Stomach (tissue), 4 donors: ENCODE measurements around the gene JUN.

Experiments
- EP300 ChIP-seq: sonication (generic); formaldehyde crosslinking; IDR thresholded peaks from one replicate; pipeline ENCODE4 v1.6.1; 2017; ENCODE audit warnings: antibody characterized with exemption
- POLR2A ChIP-seq, 4 donors: fragments of 450-650 bp; IDR thresholded peaks; one replicate each; pipeline ENCODE4 v1.6.1; 2016; ENCODE audit warnings: antibody characterized with exemption in 4 of 4, control low read depth in 2 of 4, mild to moderate bottlenecking in 1 of 4, moderate library complexity in 1 of 4
- POLR2AphosphoS5 ChIP-seq, 3 donors: sonication (generic); formaldehyde crosslinking; IDR thresholded peaks; one replicate each; pipeline ENCODE4 v1.6.1; 2016; ENCODE audit warnings: antibody characterized with exemption in 3 of 3
- TF ChIP-seq, protein P1 (sequence below), 7 experiments: fragments of 450-650 bp in 4 of 7; fragments of 200-600 bp in 3 of 7; sonication (generic) in 3 of 7; IDR thresholded peaks; one replicate each; pipeline ENCODE4 v1.5.1; 2016 to 2019; ENCODE audit warnings: antibody characterized with exemption in 7 of 7, control low read depth in 2 of 7, mild to moderate bottlenecking in 1 of 7

DNA sequence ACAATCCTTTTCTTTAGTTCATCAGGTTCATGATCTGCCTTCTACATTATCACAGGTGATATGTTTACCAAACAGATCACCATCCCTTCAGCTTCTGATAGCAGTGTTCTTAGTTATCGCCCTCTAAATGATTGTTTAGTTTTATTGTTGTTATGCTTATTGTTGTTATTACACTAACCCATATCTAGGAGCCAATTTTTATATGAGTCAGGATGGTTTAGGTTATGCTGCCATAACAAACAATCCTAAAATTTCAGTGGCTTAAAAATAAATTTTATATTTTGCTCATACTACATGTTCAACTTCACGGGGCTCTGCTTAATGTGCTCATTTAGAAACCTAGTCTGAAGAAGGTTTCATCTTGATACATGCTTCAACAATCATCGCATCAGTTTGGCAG, 4.4 kb upstream of the JUN start:
- TF ChIP-seq, protein P1, sequence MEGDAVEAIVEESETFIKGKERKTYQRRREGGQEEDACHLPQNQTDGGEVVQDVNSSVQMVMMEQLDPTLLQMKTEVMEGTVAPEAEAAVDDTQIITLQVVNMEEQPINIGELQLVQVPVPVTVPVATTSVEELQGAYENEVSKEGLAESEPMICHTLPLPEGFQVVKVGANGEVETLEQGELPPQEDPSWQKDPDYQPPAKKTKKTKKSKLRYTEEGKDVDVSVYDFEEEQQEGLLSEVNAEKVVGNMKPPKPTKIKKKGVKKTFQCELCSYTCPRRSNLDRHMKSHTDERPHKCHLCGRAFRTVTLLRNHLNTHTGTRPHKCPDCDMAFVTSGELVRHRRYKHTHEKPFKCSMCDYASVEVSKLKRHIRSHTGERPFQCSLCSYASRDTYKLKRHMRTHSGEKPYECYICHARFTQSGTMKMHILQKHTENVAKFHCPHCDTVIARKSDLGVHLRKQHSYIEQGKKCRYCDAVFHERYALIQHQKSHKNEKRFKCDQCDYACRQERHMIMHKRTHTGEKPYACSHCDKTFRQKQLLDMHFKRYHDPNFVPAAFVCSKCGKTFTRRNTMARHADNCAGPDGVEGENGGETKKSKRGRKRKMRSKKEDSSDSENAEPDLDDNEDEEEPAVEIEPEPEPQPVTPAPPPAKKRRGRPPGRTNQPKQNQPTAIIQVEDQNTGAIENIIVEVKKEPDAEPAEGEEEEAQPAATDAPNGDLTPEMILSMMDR (IDR thresholded peaks at IDR 0.05): no peak
- TF ChIP-seq POLR2AphosphoS5 (IDR thresholded peaks at IDR 0.05) (no peak), POLR2A (IDR thresholded peaks at IDR 0.05) (no peak), EP300 (no peak)
